Ascending aorta (tissue), 2 donors: Measurements from ENCODE around the gene FLRT1. TPM values are rescaled to one million over a fixed set of nuclear protein-coding genes. Genes with fewer than 3 reads are reported as not detected.
A peak's percentile ranks its signal among the peaks of the same experiment; 100 is the strongest.

Source experiments
- DNase-seq, 2 donors: peaks; one replicate each; pipeline ENCODE4 v3.0.0-alpha.2; 2019; ENCODE audit warnings: low spot score in 2 of 2
- H3K27ac ChIP-seq, 2 donors: fragments of 200-600 bp; sonication (generic); one replicate each; pipeline ENCODE4 v1.5.1; 2016 to 2017; ENCODE audit warnings: mild to moderate bottlenecking in 1 of 2
- H3K27me3 ChIP-seq: fragments of 200-600 bp; sonication (generic); one replicate; pipeline ENCODE4 v1.5.1; 2017
- H3K36me3 ChIP-seq, 2 donors: fragments of 200-600 bp; sonication (generic); one replicate each; pipeline ENCODE4 v1.5.1; 2016
- H3K4me1 ChIP-seq, 2 donors: fragments of 200-600 bp; sonication (generic); one replicate each; pipeline ENCODE4 v1.5.1; 2016 to 2017; ENCODE audit warnings: mild to moderate bottlenecking in 1 of 2
- H3K4me3 ChIP-seq, 2 donors: fragments of 200-600 bp; sonication (generic); one replicate each; pipeline ENCODE4 v1.5.1; 2016 to 2017; ENCODE audit warnings: mild to moderate bottlenecking in 1 of 2
- H3K9me3 ChIP-seq, 2 donors: fragments of 200-600 bp; sonication (generic); one replicate each; pipeline ENCODE4 v1.5.1; 2016
- CTCF ChIP-seq, 3 experiments: fragments of 200-600 bp in 2 of 3; fragments of 450-650 bp in 1 of 3; sonication (generic) in 2 of 3; IDR thresholded peaks; one replicate each; pipeline ENCODE4 v1.5.1; 2016 to 2019; ENCODE audit warnings: antibody characterized with exemption in 3 of 3, mild to moderate bottlenecking in 1 of 3, moderate library complexity in 1 of 3
- intact Hi-C: fragments of 100-400 bp; cut with DNase I; formaldehyde crosslinking; loops from one replicate; pipeline ENCODE4 v1.15.1; 2023
- total RNA-seq: library from RNA; depleted of rRNA; stranded (reverse); fragments of >200 nt; gene quantifications from one replicate; pipeline ENCODE4 v1.1.0, GENCODE V29; 2016

Gene FLRT1
- total RNA-seq, 1 donor from 2014 or later, result 10.3 TPM

GRCh38 chr11:64007629-64008282, 28.0 kb upstream of the FLRT1 start:
- H3K27me3 ChIP-seq, result no peaks in the 10 kb centered on the region
- peak overlapping the region; percentile 67 to 74 for H3K27ac ChIP-seq
- DNase-seq, result peak in 1 of 2 donors; percentile 88
- H3K4me1 ChIP-seq, result peaks cover 0 to 10% of the 10 kb centered on the region in 2 donors
- no peaks in the 10 kb centered on the region for H3K9me3 ChIP-seq
- peak overlapping the region; percentile 63 to 69 for H3K4me3 ChIP-seq
- TF ChIP-seq CTCF (IDR thresholded peaks at IDR 0.05), result peak; percentile 20 to 36 (median 26)
- intact Hi-C loops, result no loop called here
- H3K36me3 ChIP-seq, result no peaks in the 10 kb centered on the region

GRCh38 chr11:64008283-64008913, 27.3 kb upstream of the FLRT1 start:
- TF ChIP-seq CTCF (IDR thresholded peaks at IDR 0.05), result no peak
- no peaks in the 10 kb centered on the region for H3K36me3 ChIP-seq
- no peaks in the 10 kb centered on the region for H3K27me3 ChIP-seq
- H3K27ac ChIP-seq, result peak overlapping the region; percentile 67 to 74
- H3K9me3 ChIP-seq, result no peaks in the 10 kb centered on the region
- DNase-seq, result no peak
- H3K4me1 ChIP-seq, result peaks cover 0 to 10% of the 10 kb centered on the region in 2 donors
- H3K4me3 ChIP-seq, result peak overlapping the region in 1 of 2 donors; percentile 69
- intact Hi-C loops, result no loop called here

- H3K27me3 ChIP-seq, result no peaks in the 10 kb centered on the region
- intact Hi-C loops, result no loop called here
- no peak overlapping the region for H3K4me3 ChIP-seq
- H3K9me3 ChIP-seq, result no peaks in the 10 kb centered on the region
- no peak for DNase-seq
- H3K4me1 ChIP-seq, result peaks cover 0 to 10% of the 10 kb centered on the region in 2 donors
- H3K36me3 ChIP-seq, result no peaks in the 10 kb centered on the region
- TF ChIP-seq CTCF (IDR thresholded peaks at IDR 0.05), result no peak
- no peak overlapping the region for H3K27ac ChIP-seq
Measured at GRCh38 chr11:64008914-64009633, 26.7 kb upstream of the FLRT1 start.

GRCh38 chr11:64009710-64010109, 26.0 kb upstream of the FLRT1 start:
- Histone ChIP-seq H3K36me3 (no peaks in the 10 kb centered on the region), H3K27me3 (no peaks in the 10 kb centered on the region), H3K4me3 (no peak overlapping the region), H3K9me3 (no peaks in the 10 kb centered on the region), H3K4me1 (peaks cover 0 to 10% of the 10 kb centered on the region in 2 donors), H3K27ac (no peak overlapping the region)
- intact Hi-C loops, result no loop called here
- TF ChIP-seq CTCF (IDR thresholded peaks at IDR 0.05), result no peak
- DNase-seq, result no peak

- H3K9me3 ChIP-seq, result no peaks in the 10 kb centered on the region
- H3K27ac ChIP-seq, result no peak overlapping the region
- DNase-seq, result no peak
- intact Hi-C loops, result no loop called here
- no peak for TF ChIP-seq CTCF (IDR thresholded peaks at IDR 0.05)
- no peaks in the 10 kb centered on the region for H3K27me3 ChIP-seq
- H3K4me3 ChIP-seq, result no peak overlapping the region
- no peaks in the 10 kb centered on the region for H3K36me3 ChIP-seq
- peaks cover 0 to 10% of the 10 kb centered on the region in 2 donors for H3K4me1 ChIP-seq
Measured at GRCh38 chr11:64010783-64011182, 24.9 kb upstream of the FLRT1 start.
